Kidney epithelial cell (primary cell): ENCODE measurements around the gene TBC1D22A. TPM values are rescaled to one million over a fixed set of nuclear protein-coding genes. Genes with fewer than 3 reads are reported as not detected.

Experiments
- DNase-seq: peaks from one replicate; pipeline ENCODE4 v3.0.0-alpha.2; 2010; ENCODE audit warnings: low read depth
- H3K27me3 ChIP-seq: 2 replicates; pipeline ENCODE4 v1.6.0; 2011; ENCODE audit warnings: low read length; ENCODE audit not compliant: control insufficient read depth, insufficient read depth
- H3K36me3 ChIP-seq: 2 replicates; pipeline ENCODE4 v1.5.1; 2011; ENCODE audit warnings: low read length; ENCODE audit not compliant: control insufficient read depth, insufficient read depth
- H3K4me3 ChIP-seq: 2 replicates; pipeline ENCODE4 v1.5.1; 2011; ENCODE audit warnings: low read depth, mild to moderate bottlenecking, control low read depth, low read length
- total RNA-seq: library from RNA; depleted of rRNA; stranded (reverse); fragments of >200 nt; gene quantifications from 2 replicates; pipeline ENCODE4 v1.2.3, GENCODE V29; 2015
- TF ChIP-seq, protein P1 (sequence below): IDR thresholded peaks from 2 replicates; pipeline ENCODE4 v1.5.1; 2011; ENCODE audit warnings: mild to moderate bottlenecking, moderate library complexity, low read length, control low read depth, inconsistent platforms; ENCODE audit not compliant: insufficient read depth, poor library complexity, severe bottlenecking

Gene TBC1D22A
- total RNA-seq, 1 donor from 2014 or later: 25.7 TPM

DNA sequence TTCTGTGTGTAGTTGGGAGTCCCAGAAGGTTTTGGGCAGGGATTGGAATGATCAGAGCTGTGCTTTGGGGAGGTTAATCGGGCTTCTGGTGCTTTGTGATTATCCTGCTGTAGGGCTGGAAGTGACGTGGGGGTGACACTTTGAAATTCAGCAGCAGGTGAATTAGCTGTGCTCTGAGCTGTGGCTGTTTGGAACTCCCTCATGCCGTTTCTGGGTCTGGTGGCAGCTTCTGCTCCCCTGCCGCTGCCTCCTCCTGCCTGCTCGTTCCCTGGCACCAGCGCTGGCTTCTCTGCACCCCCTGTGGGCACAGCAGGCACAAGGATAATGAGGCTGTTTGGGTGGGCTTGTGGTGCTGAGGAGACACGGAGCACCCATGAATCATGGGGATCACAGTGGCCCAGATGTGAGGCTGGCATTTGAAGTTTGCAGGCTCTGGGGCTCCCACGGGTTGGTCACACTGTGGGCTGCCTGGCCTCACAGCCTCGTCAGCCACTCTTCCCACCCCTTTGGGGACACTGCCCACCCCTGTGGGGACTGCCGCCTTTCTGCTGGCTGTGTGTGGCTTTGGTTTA lies 49.7 kb downstream of the TBC1D22A start:
- Histone ChIP-seq H3K4me3 (no peak overlapping the region), H3K36me3 (no peaks in the 10 kb centered on the region), H3K27me3 (no peaks in the 10 kb centered on the region)
- no peak for DNase-seq
- TF ChIP-seq, protein P1, sequence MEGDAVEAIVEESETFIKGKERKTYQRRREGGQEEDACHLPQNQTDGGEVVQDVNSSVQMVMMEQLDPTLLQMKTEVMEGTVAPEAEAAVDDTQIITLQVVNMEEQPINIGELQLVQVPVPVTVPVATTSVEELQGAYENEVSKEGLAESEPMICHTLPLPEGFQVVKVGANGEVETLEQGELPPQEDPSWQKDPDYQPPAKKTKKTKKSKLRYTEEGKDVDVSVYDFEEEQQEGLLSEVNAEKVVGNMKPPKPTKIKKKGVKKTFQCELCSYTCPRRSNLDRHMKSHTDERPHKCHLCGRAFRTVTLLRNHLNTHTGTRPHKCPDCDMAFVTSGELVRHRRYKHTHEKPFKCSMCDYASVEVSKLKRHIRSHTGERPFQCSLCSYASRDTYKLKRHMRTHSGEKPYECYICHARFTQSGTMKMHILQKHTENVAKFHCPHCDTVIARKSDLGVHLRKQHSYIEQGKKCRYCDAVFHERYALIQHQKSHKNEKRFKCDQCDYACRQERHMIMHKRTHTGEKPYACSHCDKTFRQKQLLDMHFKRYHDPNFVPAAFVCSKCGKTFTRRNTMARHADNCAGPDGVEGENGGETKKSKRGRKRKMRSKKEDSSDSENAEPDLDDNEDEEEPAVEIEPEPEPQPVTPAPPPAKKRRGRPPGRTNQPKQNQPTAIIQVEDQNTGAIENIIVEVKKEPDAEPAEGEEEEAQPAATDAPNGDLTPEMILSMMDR: no peak

DNA sequence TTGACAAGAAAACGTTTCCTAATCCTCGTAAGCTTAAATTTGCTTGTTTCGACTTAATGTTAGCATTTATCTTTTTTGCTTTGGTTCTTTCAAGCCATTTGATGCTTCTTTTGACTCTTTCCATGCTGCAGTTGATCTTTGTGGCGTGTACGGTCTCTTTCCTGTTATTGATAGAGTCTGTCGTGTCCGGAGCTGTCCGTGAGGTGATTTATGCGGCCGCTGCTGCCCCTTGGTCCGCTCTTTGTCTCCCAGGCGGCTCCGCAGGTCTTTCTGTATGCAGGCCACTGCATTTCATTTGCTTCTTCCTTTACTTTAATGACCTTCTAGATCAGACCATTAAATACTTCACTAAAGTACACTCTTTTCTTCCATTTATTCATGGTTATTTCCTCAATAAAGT lies 50.3 kb downstream of the TBC1D22A start:
- H3K4me3 ChIP-seq: no peak overlapping the region

DNA sequence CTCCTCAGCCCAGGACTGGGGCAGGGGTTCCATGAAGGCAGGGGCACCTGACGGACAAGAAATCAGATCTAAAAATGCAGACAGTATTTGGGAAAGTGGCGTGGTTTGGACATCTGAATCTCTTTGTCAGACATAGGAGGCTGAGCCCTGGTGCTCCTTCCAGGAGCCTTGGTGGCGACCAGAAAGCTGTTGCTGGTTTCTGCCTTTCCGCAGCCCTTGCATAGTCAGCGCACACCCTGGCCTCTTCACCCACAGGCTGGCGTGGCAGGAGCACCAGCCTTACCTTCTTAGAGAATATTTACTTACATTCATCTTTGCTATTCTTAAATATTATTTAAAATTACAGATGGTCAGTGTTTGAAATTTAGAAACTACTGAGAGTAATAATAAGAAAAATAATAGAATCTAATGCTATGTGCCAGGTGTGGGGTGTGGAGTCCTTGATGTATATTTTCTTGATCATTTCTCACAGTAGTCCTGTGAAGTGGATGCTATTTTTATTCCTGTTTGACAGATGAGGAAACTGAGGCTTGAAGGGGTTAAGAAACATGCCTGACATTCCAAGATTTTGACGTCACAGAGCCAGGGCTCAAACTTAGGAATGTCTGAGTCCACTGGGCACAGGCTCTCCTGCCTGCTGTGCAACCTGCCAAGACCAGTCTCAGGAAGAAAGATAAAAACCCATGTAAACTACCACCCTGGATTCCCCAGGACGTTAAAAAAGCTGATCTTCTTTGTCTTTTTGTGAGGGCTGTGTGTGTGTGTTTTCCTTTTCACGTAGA lies 51.6 kb downstream of the TBC1D22A start:
- no peaks in the 10 kb centered on the region for H3K27me3 ChIP-seq
- TF ChIP-seq, protein P1: no peak
- no peaks in the 10 kb centered on the region for H3K36me3 ChIP-seq
- peak; percentile 35 for DNase-seq
- H3K4me3 ChIP-seq: no peak overlapping the region

More for the DNA sequence above, 50.3 kb downstream of the TBC1D22A start:
- DNase-seq: no peak
- Histone ChIP-seq H3K36me3 (no peaks in the 10 kb centered on the region), H3K27me3 (no peaks in the 10 kb centered on the region)
- TF ChIP-seq, protein P1: no peak

- no peaks in the 10 kb centered on the region for H3K27me3 ChIP-seq
- TF ChIP-seq, protein P1: no peak
Measured at GRCh38 chr22:46815132-46815531, 52.7 kb downstream of the TBC1D22A start.

DNA sequence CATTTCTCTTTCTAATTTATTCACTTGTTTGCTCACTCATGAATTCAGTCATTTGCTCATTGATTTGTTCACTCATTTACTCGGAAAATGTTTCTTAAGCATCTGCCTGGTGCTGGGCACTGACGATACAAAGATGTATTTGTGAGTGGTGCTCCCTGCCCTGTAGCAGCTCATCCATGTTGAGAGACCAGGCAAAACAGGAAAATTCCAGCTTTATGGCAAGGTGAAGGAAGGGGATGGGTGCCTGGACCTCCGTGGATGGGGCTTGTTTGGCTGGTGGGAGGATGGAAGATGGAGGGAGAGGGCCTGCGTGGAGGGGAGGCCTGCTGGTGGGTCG lies 53.1 kb downstream of the TBC1D22A start:
- H3K36me3 ChIP-seq: no peaks in the 10 kb centered on the region
- H3K27me3 ChIP-seq: no peaks in the 10 kb centered on the region
- no peak overlapping the region for H3K4me3 ChIP-seq
- no peak for DNase-seq
- TF ChIP-seq, protein P1: no peak

More at GRCh38 chr22:46815132-46815531, 52.7 kb downstream of the TBC1D22A start:
- Histone ChIP-seq H3K4me3 (no peak overlapping the region), H3K36me3 (no peaks in the 10 kb centered on the region)
- DNase-seq: no peak
